Suppressor macrophage treated with lipopolysaccharide for 1 hour (primary cell): Measurements from ENCODE around the gene GINM1.

Source experiments
- DNase-seq, 3 donors: peaks; one replicate each; pipeline ENCODE4 v3.0.0-alpha.2; 2020 to 2022

GINM1 gene

GRCh38 chr6:149593408-149593807 is 27.2 kb downstream of the GINM1 start:
- no peak for DNase-seq

DNA sequence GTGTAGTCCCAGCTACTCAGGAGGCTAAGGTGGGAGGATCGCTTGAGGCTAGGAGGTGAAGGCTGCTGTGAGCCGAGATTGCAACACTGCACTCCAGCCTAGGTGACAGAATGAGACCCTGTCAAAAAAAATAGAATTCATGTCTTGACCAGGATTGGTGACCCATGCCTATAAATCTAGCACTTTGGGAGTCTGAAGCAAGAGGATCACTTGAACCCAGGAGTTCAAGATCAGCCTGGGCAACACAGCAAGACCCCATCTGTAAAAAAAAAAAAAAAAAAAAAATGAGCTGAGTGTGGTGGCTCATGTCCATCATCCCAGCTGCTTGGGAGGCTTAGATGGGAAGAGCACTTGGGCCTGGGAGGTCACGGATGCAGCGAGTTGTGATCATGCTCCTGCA is 34.3 kb downstream of the GINM1 start:
- DNase-seq = no peak

GRCh38 chr6:149608381-149608982 is 42.3 kb downstream of the GINM1 start:
- DNase-seq = no peak

DNA sequence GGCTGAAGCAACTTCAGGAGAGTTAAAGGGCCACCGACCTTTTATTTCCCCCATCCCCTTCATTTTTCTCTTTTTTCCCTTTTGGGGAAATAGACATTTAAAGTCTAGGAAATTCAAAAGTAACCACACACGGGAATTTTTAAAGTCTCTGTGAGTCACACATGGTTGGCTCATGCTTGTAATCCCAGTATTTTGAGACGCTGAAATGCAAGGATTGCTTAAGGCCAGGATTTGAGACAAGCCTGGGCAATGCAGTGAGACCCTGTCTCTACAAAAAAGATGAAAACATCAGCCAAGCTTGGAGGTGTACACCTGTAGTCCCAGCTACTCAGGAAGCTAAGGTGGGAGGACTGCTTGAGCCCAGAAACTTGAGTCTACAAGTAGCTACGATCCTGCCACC is 48.2 kb downstream of the GINM1 start:
- DNase-seq = peak; percentile 35 to 68 (median 45)

GRCh38 chr6:149615805-149616204 is 49.6 kb downstream of the GINM1 start:
- no peak for DNase-seq

GRCh38 chr6:149627672-149628071 is 61.5 kb downstream of the GINM1 start:
- no peak for DNase-seq

- DNase-seq = peak; percentile 43 to 58 (median 57)
Measured at GRCh38 chr6:149628875-149629510, 62.8 kb downstream of the GINM1 start.

DNA sequence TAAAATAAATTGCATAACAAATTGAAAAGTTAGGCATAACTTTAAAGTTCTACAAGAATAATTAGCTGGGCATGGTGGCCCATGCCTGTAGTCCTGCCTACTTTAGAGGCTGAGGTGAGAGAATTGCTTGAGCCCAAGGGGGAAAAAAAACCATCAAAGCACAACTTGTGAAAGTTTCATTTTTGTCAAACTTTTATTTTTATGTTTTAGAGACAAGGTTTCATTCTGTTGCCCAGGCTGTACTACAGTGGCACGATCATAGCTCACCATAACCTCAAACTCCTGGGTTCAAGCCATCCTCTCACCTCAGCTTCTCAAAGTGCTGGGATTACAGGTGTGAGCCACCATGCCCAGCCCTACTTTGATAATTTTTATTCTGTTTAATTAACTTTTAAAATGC is 68.1 kb downstream of the GINM1 start:
- no peak for DNase-seq

GRCh38 chr6:149636124-149636523 is 69.9 kb downstream of the GINM1 start:
- DNase-seq = no peak
